COLO829 (cell line): ENCODE data around the gene GCFC2.

Experiments used
- DNase-seq: peaks from one replicate; pipeline ENCODE4 v3.0.0; 2012; ENCODE audit warnings: low spot score

Gene GCFC2

DNA sequence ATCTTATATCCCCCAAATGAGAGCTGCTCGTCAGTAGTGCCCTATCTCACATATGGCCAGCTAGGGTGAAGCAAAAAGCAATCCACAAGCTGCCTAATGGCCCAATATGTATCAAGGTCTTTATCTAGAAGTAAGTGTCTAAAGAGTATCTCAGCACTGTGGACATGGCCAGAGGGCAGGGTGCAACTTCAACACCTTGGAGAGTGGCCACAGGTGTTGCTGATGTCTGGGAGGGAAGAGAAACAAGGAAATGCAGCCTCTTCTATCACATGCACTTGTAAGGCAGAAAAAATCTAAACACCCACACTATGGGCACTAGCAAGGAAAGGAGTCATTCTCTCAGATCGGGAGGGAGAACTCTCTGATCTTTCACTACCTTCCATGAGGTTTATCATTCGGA lies 87.8 kb downstream of the GCFC2 start:
- DNase-seq, result no peak

DNA sequence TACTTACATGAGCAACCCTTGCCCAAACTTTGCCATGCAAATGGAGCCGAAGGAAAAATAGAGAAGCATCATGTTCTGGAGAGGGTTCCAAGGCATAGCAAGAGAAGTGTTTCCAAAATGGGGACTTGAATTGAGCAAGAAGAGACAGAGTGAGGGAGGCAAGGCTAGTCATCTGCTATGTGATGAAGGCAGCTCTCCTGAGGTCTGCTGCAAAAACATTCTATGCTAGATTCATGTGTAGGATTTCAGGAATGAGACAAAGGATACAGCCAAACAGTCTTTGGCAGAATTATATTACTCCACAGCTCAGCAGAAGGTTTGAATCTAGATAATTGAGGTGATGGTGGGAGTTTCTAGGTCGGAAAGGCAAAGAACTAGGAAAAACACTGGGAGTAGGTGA lies 88.2 kb downstream of the GCFC2 start:
- no peak for DNase-seq

DNA sequence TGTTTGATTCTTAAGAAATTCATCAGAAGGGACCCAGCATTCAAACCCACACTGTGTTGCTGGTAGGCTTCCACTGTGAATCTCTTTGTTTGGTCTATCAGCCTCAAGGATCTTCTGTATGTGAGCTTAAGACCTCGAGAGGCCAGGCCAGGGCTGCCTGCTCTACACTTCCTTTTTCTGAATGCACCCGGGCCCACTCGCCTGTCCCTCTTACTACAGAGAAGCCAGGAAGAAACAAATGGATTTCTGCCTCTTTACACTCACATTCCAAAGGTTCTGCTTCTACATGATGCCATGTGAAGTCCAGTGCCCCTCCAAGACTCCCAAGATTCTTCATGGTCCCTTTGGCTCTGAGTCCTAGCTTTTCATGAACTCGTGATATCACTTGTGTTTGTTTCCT lies 89.5 kb downstream of the GCFC2 start:
- DNase-seq, result no peak

DNA sequence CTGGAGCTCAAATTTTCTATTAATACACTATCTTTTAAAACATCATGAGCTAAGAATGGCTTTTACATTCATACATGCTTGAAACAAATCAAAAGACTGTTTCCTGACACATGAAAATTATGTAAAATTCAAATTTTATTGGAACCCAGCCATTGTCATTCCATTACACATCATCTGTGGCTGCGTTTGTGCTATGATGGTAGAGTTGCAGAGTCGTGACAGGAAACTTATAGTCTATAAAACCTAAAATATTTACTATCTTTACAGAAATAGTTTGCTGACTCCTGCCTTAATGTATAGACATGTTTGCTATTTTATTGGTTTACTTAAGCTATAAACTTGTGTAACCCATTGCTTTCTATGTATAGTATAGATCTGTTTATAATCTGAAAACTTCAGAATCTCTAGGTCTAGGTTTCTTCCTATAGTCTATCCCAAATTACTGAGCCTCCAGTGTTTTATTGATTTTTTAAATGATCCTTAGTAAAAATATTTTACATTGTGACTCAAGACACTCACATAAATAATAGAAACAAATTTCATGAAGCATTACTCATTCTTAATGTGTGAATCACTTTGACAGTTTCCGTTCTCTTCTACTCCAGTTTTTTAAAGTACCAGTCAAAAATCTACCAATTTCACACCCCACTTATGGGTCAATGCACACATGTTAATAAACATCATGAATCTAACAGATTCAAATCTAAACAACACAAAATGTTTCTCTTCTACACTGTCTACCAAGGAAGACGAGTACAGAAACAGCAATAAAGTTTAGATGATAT lies 90.6 kb downstream of the GCFC2 start:
- no peak for DNase-seq

DNA sequence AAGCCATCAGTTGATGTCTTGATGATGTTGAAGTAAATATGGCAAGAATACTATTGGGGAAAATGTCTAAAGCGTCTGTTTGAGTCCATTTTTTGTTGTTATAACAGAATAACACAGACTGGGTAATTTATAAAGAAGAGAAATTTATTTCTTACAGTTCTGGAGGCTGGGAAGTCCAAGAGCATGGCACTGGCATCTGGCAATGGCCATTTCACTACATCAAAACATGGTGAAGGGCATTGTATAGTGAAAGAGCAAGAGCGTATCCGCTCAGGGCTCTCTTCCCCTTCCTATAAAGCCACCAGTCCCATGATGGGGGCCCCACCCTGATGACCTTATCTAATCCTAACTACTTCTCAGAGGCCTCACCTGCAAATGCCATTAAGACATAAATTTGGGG lies 93.8 kb downstream of the GCFC2 start:
- DNase-seq, result no peak

DNA sequence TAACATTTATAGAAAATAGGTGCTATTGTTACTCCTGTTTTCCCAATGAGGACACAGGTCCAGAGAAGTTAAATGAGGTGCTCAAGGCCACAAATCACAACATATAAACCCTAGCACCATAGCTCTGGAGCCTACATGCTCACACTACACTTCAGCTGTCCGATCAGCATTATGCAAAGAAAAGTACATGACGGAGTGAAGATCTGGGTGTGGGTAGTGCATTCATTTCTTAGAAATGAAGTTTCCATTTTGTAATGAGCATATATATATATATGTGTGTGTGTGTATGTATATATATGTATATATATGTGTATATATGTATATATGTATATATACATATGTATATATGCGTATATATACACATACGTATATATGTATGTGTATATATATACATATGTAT lies 94.3 kb downstream of the GCFC2 start:
- no peak for DNase-seq

DNA sequence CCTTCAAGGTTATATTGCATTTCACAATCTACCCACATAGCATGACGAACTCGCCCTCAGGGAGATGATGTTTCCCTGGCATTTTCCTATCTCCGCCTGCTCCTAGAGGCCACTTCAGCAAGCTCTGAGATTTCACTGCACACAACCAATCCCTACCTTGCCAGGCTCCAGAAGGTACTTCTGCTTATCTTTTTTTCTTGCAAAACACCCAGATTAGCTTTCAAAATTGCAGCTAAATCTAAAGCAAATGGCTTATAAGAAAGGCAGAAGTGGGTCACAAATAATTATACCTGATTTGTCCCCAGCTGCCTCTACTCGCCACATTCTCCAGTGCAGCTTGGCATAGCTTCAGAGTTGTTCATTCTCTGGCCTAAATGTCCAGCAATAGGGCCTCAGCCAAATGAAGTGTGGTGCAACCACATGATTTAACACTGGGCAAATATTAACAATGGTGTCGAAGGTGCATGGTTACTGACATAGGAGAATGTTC lies 96.5 kb downstream of the GCFC2 start:
- DNase-seq, result no peak

DNA sequence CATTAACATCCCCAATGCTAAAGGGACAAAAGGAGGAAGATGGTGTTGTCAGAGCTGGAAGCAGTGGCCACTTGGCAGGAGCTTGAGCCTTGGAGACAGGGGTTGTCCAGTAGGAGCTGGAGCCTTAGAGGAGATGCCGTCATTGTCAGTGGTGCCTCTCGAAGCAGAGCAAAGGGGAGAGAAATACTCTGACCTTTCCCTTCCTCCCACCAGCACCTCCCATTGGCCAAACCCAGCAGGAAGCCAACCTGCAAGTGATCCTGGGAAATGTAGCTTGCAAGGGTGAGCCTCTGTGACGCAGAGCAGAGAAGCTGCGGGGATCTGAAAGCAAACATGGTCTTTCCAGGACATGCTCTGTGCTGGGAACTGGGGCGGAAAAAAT lies 97.9 kb downstream of the GCFC2 start:
- no peak for DNase-seq
